Right forelimb (tissue), 1 donor: ENCODE measurements around the gene ARL4C.
"Not testable (repeated sequence)": the region's sequence is repeated elsewhere in the genome, so short reads cannot be mapped to it uniquely, and the experiment has no call there.

Experiments used
- DNase-seq: peaks from one replicate; pipeline ENCODE4 v3.0.0-alpha.2; 2018

The ARL4C gene

GRCh38 chr2:234472155-234472554, 24.7 kb downstream of the ARL4C start:
- no peak for DNase-seq

DNA sequence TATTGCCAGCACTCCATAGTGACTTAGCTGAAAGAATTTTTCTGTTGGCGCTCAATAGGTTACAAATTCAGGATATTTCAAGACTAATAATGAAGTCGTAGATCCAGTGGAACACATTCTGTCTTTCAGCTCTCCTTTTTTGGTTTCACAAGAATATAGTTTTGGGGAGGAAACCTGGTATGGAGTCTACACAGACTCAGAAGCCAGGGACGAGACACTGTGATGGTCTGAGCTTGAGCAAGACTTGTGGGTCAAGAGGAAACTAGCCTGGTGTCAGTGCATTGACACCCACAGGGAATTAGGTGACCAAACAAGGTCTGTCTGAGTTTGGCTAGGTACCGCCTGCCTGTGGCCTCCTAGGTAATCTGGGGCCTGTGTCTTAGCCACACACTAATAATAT, 26.9 kb downstream of the ARL4C start:
- DNase-seq = no peak

- DNase-seq = no peak
Observed at GRCh38 chr2:234469251-234469845, 27.5 kb downstream of the ARL4C start.

GRCh38 chr2:234468503-234468902, 28.4 kb downstream of the ARL4C start:
- no peak for DNase-seq

GRCh38 chr2:234467289-234467688, 29.6 kb downstream of the ARL4C start:
- DNase-seq = no peak

DNA sequence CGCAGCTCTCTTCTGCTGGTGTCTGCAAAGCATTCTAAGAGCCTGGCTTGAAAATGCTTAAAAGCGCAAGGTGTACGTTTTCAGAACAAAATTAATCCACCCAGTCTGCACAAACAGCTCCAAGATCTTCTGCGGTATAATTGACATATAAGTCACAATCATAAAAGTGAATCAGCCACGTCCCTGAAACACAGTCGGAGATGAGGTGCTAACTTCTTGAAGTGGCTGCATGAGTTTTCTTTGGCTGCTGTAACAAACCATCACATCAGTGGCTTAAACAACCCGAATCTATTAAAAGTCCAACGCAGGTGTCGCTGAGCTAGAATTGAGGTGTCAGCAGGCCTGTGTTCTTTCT, 32.6 kb downstream of the ARL4C start:
- no peak for DNase-seq

GRCh38 chr2:234463626-234464290, 33.1 kb downstream of the ARL4C start:
- no peak for DNase-seq

DNA sequence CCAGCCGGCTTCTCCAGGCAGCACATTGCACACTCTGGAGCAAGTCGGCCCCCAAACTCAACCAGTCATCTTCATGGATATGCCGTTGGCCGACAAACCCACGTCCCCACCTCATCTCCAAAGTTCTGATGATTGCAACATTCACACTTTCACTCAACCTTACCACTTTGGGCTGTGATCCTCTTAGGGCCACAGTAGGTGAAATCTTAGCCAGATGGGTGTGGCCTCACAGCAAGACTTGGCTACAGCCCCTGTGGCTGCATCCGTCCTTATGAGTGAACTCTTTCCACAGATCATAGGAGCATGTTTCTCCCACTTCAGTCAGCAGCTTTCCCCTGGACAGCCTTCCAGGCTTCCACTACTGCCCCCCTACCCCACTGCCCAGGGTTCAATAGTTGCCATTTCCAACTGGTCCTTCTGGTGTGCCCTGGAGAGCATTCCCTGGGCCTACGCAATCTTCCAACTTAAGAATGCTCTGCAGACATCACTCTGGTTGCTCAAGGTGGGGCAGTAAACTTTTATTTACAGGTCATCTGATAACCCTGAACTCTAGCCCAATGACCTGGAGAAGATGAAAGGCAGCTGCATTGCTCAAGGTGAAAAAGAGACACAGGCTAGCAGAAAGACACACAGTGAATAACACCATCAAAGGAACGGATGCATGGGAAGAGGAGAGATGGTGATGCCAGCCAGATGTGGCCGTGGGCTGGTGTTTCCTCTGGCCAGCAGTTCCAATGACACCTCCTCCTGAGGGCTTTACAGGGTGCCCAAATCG, 34.5 kb downstream of the ARL4C start:
- no peak for DNase-seq

DNA sequence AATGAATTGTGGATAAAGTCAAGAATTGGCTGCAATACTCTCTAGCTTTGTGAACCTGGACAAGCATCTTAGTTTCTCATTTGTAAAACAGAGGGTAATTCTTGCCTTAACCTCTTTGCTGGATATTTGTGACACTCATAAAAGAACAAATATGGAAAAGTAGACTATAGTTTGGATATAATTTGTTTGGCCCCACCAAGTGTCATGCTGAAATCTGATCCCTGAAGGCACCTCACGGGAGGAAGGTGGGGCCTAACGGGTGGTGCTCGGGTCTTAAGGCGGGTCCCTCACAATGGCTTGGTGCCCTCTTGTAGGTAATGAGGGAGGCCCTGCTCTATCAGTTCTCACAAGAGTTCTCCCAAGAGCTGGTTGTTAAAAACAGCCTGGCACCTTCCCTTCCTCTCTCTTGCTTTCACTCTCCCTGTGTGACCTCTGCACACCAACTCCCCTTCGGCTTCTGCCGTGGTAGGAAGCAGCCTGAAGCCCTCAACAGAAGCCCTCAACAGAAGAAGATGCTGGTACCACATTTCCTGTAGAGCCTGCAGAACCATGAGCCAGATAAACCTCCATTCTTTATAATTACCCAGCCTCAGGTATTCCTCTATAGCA, 37.4 kb downstream of the ARL4C start:
- no peak for DNase-seq

GRCh38 chr2:234458466-234458865, 38.4 kb downstream of the ARL4C start:
- no peak for DNase-seq

GRCh38 chr2:234457421-234457820, 39.5 kb downstream of the ARL4C start:
- DNase-seq = no peak

DNA sequence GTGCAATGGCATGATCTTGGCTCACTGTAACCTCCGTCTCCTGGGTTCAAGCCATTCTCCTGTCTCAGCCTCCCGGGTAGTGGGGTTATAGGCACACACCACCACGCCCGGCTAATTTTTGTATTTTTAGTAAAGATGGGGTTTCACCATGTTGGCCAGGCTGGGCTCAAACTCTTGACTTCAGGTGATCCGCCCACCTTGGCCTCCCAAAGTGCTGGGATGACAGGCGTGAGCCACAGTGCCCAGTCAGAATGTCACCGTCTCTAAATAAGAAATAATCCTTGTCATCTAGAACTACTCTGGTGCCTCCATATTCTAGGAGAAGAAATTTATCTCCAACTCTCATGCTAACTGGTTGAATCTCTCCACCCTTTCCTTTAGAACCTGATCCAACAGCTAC, 41.6 kb downstream of the ARL4C start:
- DNase-seq = not testable (repeated sequence)

DNA sequence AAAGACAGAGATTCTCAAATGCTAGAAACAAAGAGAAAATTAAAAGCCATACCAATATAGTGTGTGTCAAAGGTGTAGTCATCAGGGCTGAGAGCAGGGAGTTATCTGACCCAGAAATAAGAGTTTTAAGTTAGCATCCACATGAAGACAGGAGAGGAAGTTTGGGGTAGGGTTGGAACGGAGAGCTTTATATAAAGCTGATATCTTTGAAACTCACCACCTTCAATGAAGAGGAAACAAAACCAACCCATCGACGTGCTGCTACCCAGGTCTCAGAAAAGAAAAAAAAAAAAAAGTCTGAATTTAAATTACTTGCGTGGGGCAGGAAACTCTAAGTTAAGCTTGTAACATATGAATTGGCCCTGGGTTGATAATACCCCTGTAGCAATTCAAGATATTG, 42.4 kb downstream of the ARL4C start:
- no peak for DNase-seq

- no peak for DNase-seq
Observed at GRCh38 chr2:234453216-234453615, 43.7 kb downstream of the ARL4C start.

- no peak for DNase-seq
Observed at GRCh38 chr2:234451852-234452625, 44.8 kb downstream of the ARL4C start.

GRCh38 chr2:234451242-234451641, 45.6 kb downstream of the ARL4C start:
- DNase-seq = no peak

GRCh38 chr2:234450431-234451124, 46.3 kb downstream of the ARL4C start:
- no peak for DNase-seq

- DNase-seq = no peak
Observed at GRCh38 chr2:234448506-234449184, 48.2 kb downstream of the ARL4C start.

GRCh38 chr2:234447963-234448362, 48.9 kb downstream of the ARL4C start:
- no peak for DNase-seq

- no peak for DNase-seq
Observed at GRCh38 chr2:234447189-234447588, 49.7 kb downstream of the ARL4C start.

- no peak for DNase-seq
Observed at GRCh38 chr2:234446404-234447076, 50.3 kb downstream of the ARL4C start.
